RWPE1 (cell line): ENCODE data around the gene FOXC2.

ENCODE experiments used
- CTCF ChIA-PET: fragments of 350-600 bp; sonication (Branson Sonifier 250); formaldehyde crosslinking; extraction: SDS; loops from one replicate; lab custom pipeline; 2021; lab: Yijun Ruan, JAX
- POLR2A ChIA-PET: fragments of 400-600 bp; formaldehyde crosslinking; extraction: SDS; loops from one replicate; lab custom pipeline; 2020; ENCODE audit warnings: antibody characterized with exemption; ENCODE audit not compliant: low non-redundant PET; lab: Yijun Ruan, JAX
- DNase-seq: peaks from one replicate; pipeline ENCODE4 v3.0.0; 2012; ENCODE audit warnings: low spot score
- H3K27ac ChIP-seq: fragments of 450-650 bp; 2 replicates; pipeline ENCODE4 v1.5.1; 2017
- CTCF ChIP-seq: fragments of 450-650 bp; conservative IDR thresholded peaks from 2 replicates; pipeline ENCODE4 v1.5.1; 2017; ENCODE audit warnings: low read depth, mild to moderate bottlenecking

Gene FOXC2

GRCh38 chr16:86557587-86557986 lies 9.0 kb upstream of the FOXC2 start:
- POLR2A ChIA-PET = no interaction called here
- CTCF ChIA-PET = no interaction called here
- no peak overlapping the region for H3K27ac ChIP-seq

DNA sequence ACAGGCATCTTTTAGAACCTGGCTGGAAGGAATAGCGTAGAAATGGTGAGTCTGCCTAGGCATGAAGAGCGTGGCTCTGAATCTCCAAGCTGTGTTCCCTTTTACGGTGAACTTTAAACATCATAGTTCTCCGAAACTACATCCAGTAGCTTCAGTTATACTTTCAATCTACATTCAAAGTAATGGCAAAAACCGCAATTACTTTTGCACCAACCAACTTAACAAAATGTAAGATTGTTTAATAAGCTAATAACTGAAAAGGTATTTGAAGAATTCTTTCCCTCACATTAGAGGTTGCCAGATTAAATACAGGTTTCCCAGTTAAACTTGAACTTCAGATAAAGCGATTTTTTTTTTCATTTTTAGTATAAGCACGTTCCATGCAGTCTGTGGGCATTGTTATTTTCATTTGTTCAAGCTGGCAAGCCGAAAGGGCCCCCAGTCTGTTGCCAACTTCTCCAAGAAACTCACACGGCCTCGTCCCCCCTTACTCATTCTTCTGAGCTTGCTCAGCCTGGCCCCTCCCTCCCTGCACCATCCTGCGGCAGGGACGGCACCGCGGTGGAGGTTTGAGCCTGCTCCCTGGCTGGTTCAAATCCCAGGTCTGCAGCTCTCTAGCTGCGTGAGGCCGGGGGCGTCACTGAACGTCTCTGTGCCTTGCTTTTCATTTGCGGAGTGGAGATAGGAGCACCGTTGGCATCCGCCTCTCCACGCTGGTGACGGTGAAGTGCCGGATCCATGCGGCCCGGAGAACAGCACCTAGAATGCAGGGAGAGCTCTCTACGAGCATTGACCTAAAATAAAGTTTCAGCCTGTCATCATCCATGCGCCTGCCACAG lies 8.1 kb upstream of the FOXC2 start:
- CTCF ChIA-PET = interaction anchor here (0.6 kb wide), 1 partner anchor 773 kb away, joined by 3 read pairs; no protein-coding TSS in a partner anchor
- POLR2A ChIA-PET = no interaction called here
- TF ChIP-seq CTCF = no peak
- H3K27ac ChIP-seq = no peak overlapping the region
- DNase-seq = no peak

More at GRCh38 chr16:86557587-86557986, 9.0 kb upstream of the FOXC2 start:
- no peak for TF ChIP-seq CTCF
- DNase-seq = no peak

DNA sequence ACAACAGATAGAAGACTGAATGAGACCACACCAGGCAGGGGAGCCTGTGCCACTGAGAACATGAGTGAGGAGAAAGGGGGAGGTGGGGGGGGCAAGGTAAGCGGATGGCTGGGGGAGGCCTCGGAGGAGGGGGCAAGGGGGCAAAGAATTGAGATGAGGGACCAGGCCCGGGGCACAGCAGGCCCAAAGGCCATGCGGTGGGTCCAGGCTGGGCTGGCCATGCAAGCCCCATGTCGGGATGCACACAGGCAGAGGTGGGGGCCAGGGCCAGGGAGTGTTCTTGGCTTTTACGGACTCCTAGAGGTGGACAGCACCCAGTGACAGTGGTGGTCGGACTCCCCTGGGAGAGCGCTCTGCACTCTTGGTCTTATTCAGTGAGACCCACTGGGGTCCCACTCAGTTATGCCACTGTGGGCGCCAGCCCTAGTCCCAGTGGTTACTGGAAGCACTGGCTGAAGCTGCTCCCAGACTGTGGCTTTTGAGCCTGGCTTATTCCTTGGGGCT lies 6.8 kb upstream of the FOXC2 start:
- H3K27ac ChIP-seq = no peak overlapping the region
- POLR2A ChIA-PET = no interaction called here
- no peak for TF ChIP-seq CTCF
- CTCF ChIA-PET = no interaction called here
- DNase-seq = no peak

GRCh38 chr16:86562356-86562755 lies 4.3 kb upstream of the FOXC2 start:
- ChIA-PET CTCF (interaction anchor here (0.6 to 0.7 kb wide), 2 partner anchors 500 to 717 kb away, joined by 4 read pairs; no protein-coding TSS in a partner anchor), POLR2A (no interaction called here)
- no peak for DNase-seq
- H3K27ac ChIP-seq = no peak overlapping the region
- TF ChIP-seq CTCF = no peak

GRCh38 chr16:86563469-86564345 lies 2.9 kb upstream of the FOXC2 start:
- TF ChIP-seq CTCF = peak; percentile 100
- DNase-seq = peak; percentile 76
- peak overlapping the region; percentile 44 for H3K27ac ChIP-seq
- ChIA-PET CTCF (interaction anchor here (0.6 to 2.4 kb wide), 17 partner anchors 9 to 1072 kb away, joined by 3 to 39 read pairs (median 4); partner anchors contain the start of gene C16orf95), POLR2A (no interaction called here)

- no peak for DNase-seq
- no peak for TF ChIP-seq CTCF
- POLR2A ChIA-PET = no interaction called here
- CTCF ChIA-PET = interaction anchor here (0.6 to 2.4 kb wide), 7 partner anchors 10 to 543 kb away, joined by 3 to 39 read pairs (median 4); no protein-coding TSS in a partner anchor
- H3K27ac ChIP-seq = no peak overlapping the region
Observed at GRCh38 chr16:86565181-86565631, 1.4 kb upstream of the FOXC2 start.
